Skeletal muscle satellite cell (primary cell): ENCODE data around the gene NXPH3.

ENCODE experiments used
- H3K27me3 ChIP-seq: 2 replicates; pipeline ENCODE4 v1.7.0; 2013; ENCODE audit warnings: low read length; ENCODE audit not compliant: control insufficient read depth, insufficient read depth
- H3K36me3 ChIP-seq: 2 replicates; pipeline ENCODE4 v1.7.0; 2013; ENCODE audit warnings: mild to moderate bottlenecking, control low read depth, low read length; ENCODE audit not compliant: insufficient read depth
- H3K4me1 ChIP-seq: 2 replicates; pipeline ENCODE4 v1.7.0; 2013; ENCODE audit warnings: low read length; ENCODE audit not compliant: control insufficient read depth, insufficient read depth
- H3K4me2 ChIP-seq: 2 replicates; pipeline ENCODE4 v1.7.0; 2013; ENCODE audit warnings: mild to moderate bottlenecking, low read length
- H3K4me3 ChIP-seq: 2 replicates; pipeline ENCODE4 v1.7.0; 2013; ENCODE audit warnings: low read length
- H3K9ac ChIP-seq: 2 replicates; pipeline ENCODE4 v1.7.0; 2013; ENCODE audit warnings: mild to moderate bottlenecking, low read depth, low read length, moderate library complexity
- H3K9me3 ChIP-seq: replicated peaks from 2 replicates; pipeline ENCODE4 v1.7.0; 2013; ENCODE audit warnings: mild to moderate bottlenecking, control low read depth, low read length

The NXPH3 gene

GRCh38 chr17:49572226-49572625, 3.4 kb upstream of the NXPH3 start:
- Histone ChIP-seq H3K4me1 (peaks cover 35% of the 10 kb centered on the region), H3K4me3 (no peak overlapping the region), H3K9ac (no peak overlapping the region), H3K27me3 (peaks cover 55% of the 10 kb centered on the region), H3K36me3 (no peaks in the 10 kb centered on the region), H3K4me2 (no peak overlapping the region), H3K9me3 (no peaks in the 10 kb centered on the region)

- peaks cover 60% of the 10 kb centered on the region for H3K27me3 ChIP-seq
- no peaks in the 10 kb centered on the region for H3K36me3 ChIP-seq
Measured at GRCh38 chr17:49572806-49573420, 2.8 kb upstream of the NXPH3 start.

GRCh38 chr17:49573510-49574322, 2.0 kb upstream of the NXPH3 start:
- Histone ChIP-seq H3K27me3 (peaks cover 60% of the 10 kb centered on the region), H3K9ac (no peak overlapping the region), H3K36me3 (no peaks in the 10 kb centered on the region), H3K4me3 (no peak overlapping the region), H3K4me1 (peaks cover 30% of the 10 kb centered on the region), H3K9me3 (no peaks in the 10 kb centered on the region), H3K4me2 (no peak overlapping the region)

More at GRCh38 chr17:49572806-49573420, 2.8 kb upstream of the NXPH3 start:
- Histone ChIP-seq H3K9me3 (no peaks in the 10 kb centered on the region), H3K4me3 (no peak overlapping the region), H3K4me1 (peaks cover 30% of the 10 kb centered on the region), H3K4me2 (no peak overlapping the region), H3K9ac (no peak overlapping the region)

GRCh38 chr17:49574323-49574781, 1.3 kb upstream of the NXPH3 start:
- Histone ChIP-seq H3K9ac (no peak overlapping the region), H3K4me1 (peaks cover 30% of the 10 kb centered on the region), H3K36me3 (no peaks in the 10 kb centered on the region), H3K4me3 (no peak overlapping the region), H3K27me3 (peaks cover 60% of the 10 kb centered on the region), H3K9me3 (no peaks in the 10 kb centered on the region), H3K4me2 (no peak overlapping the region)

- Histone ChIP-seq H3K4me2 (peak overlapping the region; percentile 99), H3K4me1 (peaks cover 30% of the 10 kb centered on the region), H3K9ac (no peak overlapping the region), H3K36me3 (no peaks in the 10 kb centered on the region), H3K9me3 (no peaks in the 10 kb centered on the region), H3K4me3 (peak overlapping the region; percentile 76), H3K27me3 (peaks cover 60% of the 10 kb centered on the region)
Measured at GRCh38 chr17:49574945-49575678, 559 bp upstream of the NXPH3 start.

- Histone ChIP-seq H3K9me3 (no peaks in the 10 kb centered on the region), H3K4me3 (peak overlapping the region; percentile 76), H3K4me1 (peaks cover 28% of the 10 kb centered on the region), H3K36me3 (no peaks in the 10 kb centered on the region), H3K9ac (peak overlapping the region; percentile 56), H3K27me3 (peaks cover 49% of the 10 kb centered on the region), H3K4me2 (peak overlapping the region; percentile 99)
Measured at GRCh38 chr17:49576088-49576916, 631 bp downstream of the NXPH3 start.

- no peaks in the 10 kb centered on the region for H3K9me3 ChIP-seq
- peak overlapping the region; percentile 99 for H3K4me2 ChIP-seq
- peaks cover 41% of the 10 kb centered on the region for H3K27me3 ChIP-seq
- H3K9ac ChIP-seq = peak overlapping the region; percentile 56
- H3K4me1 ChIP-seq = peaks cover 28% of the 10 kb centered on the region
- H3K36me3 ChIP-seq = no peaks in the 10 kb centered on the region
- peak overlapping the region; percentile 76 for H3K4me3 ChIP-seq
Measured at GRCh38 chr17:49576917-49577649, 1.4 kb downstream of the NXPH3 start.

- H3K4me3 ChIP-seq = no peak overlapping the region
- H3K36me3 ChIP-seq = no peaks in the 10 kb centered on the region
- peaks cover 31% of the 10 kb centered on the region for H3K4me1 ChIP-seq
- peaks cover 36% of the 10 kb centered on the region for H3K27me3 ChIP-seq
- H3K9ac ChIP-seq = no peak overlapping the region
- no peaks in the 10 kb centered on the region for H3K9me3 ChIP-seq
- H3K4me2 ChIP-seq = no peak overlapping the region
Measured at GRCh38 chr17:49577650-49577934, 1.9 kb downstream of the NXPH3 start.

GRCh38 chr17:49577963-49578362, 2.3 kb downstream of the NXPH3 start:
- Histone ChIP-seq H3K9ac (no peak overlapping the region), H3K4me2 (no peak overlapping the region), H3K4me3 (no peak overlapping the region), H3K4me1 (peaks cover 33% of the 10 kb centered on the region), H3K36me3 (no peaks in the 10 kb centered on the region), H3K9me3 (no peaks in the 10 kb centered on the region), H3K27me3 (peaks cover 32% of the 10 kb centered on the region)

- no peak overlapping the region for H3K4me2 ChIP-seq
- H3K4me3 ChIP-seq = no peak overlapping the region
- peaks cover 32% of the 10 kb centered on the region for H3K4me1 ChIP-seq
- H3K9ac ChIP-seq = no peak overlapping the region
- H3K27me3 ChIP-seq = peaks cover 28% of the 10 kb centered on the region
- H3K36me3 ChIP-seq = no peaks in the 10 kb centered on the region
- no peaks in the 10 kb centered on the region for H3K9me3 ChIP-seq
Measured at GRCh38 chr17:49578414-49578813, 2.7 kb downstream of the NXPH3 start.
